Brain microvascular endothelial cell (primary cell): ENCODE measurements around the gene PPFIA1.

Experiments used
- DNase-seq: peaks from one replicate; pipeline ENCODE4 v3.0.0-alpha.2; 2020
- H3K27ac ChIP-seq: fragments of 250-450 bp; sonication (Bioruptor Pico); 2 replicates; pipeline ENCODE4 v1.5.1; 2020; ENCODE audit warnings: mild to moderate bottlenecking, moderate library complexity
- H3K27me3 ChIP-seq: fragments of 250-450 bp; sonication (Bioruptor Pico); replicated peaks from 2 replicates; pipeline ENCODE4 v1.5.1; 2020; ENCODE audit warnings: mild to moderate bottlenecking
- H3K36me3 ChIP-seq: fragments of 250-450 bp; sonication (Bioruptor Pico); replicated peaks from 2 replicates; pipeline ENCODE4 v1.5.1; 2020; ENCODE audit warnings: mild to moderate bottlenecking
- H3K4me3 ChIP-seq: 2 replicates; pipeline ENCODE4 v1.5.1; 2011; ENCODE audit warnings: low read depth, mild to moderate bottlenecking, control low read depth, low read length, moderate library complexity
- in situ Hi-C: cut with HindIII; loops from 2 replicates; pipeline ENCODE4 v1.10.0; 2017; ENCODE audit warnings: low sequenced_read_pairs, low pct_ligation_motif_present
- TF ChIP-seq, protein P1 (sequence below): IDR thresholded peaks from 2 replicates; pipeline ENCODE4 v1.5.1; 2011; ENCODE audit warnings: low read depth, mild to moderate bottlenecking, moderate library complexity, low read length, control low read depth, inconsistent platforms; ENCODE audit errors: missing control alignments

PPFIA1 gene

DNA sequence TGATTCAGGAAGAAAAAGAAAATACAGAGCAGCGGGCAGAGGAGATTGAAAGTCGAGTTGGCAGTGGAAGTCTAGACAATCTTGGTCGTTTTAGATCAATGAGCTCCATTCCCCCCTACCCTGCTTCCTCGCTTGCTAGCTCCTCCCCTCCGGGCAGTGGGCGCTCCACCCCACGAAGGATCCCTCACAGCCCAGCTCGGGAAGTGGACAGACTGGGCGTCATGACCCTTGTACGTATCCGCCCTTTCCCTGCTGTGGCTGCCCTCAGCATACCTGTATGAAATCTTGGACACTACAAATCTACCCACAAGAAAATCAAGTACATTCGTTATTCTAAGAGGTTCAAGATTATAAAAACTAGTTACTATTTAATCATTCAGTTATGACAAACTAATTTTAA is 77.7 kb downstream of the PPFIA1 start:
- TF ChIP-seq, protein P1, sequence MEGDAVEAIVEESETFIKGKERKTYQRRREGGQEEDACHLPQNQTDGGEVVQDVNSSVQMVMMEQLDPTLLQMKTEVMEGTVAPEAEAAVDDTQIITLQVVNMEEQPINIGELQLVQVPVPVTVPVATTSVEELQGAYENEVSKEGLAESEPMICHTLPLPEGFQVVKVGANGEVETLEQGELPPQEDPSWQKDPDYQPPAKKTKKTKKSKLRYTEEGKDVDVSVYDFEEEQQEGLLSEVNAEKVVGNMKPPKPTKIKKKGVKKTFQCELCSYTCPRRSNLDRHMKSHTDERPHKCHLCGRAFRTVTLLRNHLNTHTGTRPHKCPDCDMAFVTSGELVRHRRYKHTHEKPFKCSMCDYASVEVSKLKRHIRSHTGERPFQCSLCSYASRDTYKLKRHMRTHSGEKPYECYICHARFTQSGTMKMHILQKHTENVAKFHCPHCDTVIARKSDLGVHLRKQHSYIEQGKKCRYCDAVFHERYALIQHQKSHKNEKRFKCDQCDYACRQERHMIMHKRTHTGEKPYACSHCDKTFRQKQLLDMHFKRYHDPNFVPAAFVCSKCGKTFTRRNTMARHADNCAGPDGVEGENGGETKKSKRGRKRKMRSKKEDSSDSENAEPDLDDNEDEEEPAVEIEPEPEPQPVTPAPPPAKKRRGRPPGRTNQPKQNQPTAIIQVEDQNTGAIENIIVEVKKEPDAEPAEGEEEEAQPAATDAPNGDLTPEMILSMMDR = no peak
- Histone ChIP-seq H3K4me3 (no peak overlapping the region), H3K27me3 (no peaks in the 10 kb centered on the region), H3K27ac (no peak overlapping the region), H3K36me3 (peaks cover 39% of the 10 kb centered on the region)
- DNase-seq = no peak
- in situ Hi-C loops = no loop called here

GRCh38 chr11:70348608-70349007 is 78.1 kb downstream of the PPFIA1 start:
- in situ Hi-C loops = no loop called here
- Histone ChIP-seq H3K4me3 (no peak overlapping the region), H3K27ac (no peak overlapping the region), H3K36me3 (peaks cover 37% of the 10 kb centered on the region), H3K27me3 (no peaks in the 10 kb centered on the region)
- no peak for DNase-seq
- TF ChIP-seq, protein P1 = no peak

- DNase-seq = no peak
- no peaks in the 10 kb centered on the region for H3K27me3 ChIP-seq
- no peak overlapping the region for H3K4me3 ChIP-seq
- H3K36me3 ChIP-seq = peaks cover 43% of the 10 kb centered on the region
- H3K27ac ChIP-seq = no peak overlapping the region
- TF ChIP-seq, protein P1 = no peak
- in situ Hi-C loops = no loop called here
Measured at GRCh38 chr11:70351646-70352045, 81.2 kb downstream of the PPFIA1 start.

GRCh38 chr11:70352100-70352499 is 81.6 kb downstream of the PPFIA1 start:
- in situ Hi-C loops = no loop called here
- Histone ChIP-seq H3K36me3 (peaks cover 47% of the 10 kb centered on the region), H3K27me3 (no peaks in the 10 kb centered on the region), H3K4me3 (no peak overlapping the region), H3K27ac (no peak overlapping the region)
- TF ChIP-seq, protein P1 = no peak
- DNase-seq = no peak

GRCh38 chr11:70352601-70353000 is 82.1 kb downstream of the PPFIA1 start:
- TF ChIP-seq, protein P1 = no peak
- Histone ChIP-seq H3K27ac (no peak overlapping the region), H3K36me3 (peaks cover 47% of the 10 kb centered on the region), H3K4me3 (no peak overlapping the region), H3K27me3 (no peaks in the 10 kb centered on the region)
- in situ Hi-C loops = no loop called here
- DNase-seq = no peak

DNA sequence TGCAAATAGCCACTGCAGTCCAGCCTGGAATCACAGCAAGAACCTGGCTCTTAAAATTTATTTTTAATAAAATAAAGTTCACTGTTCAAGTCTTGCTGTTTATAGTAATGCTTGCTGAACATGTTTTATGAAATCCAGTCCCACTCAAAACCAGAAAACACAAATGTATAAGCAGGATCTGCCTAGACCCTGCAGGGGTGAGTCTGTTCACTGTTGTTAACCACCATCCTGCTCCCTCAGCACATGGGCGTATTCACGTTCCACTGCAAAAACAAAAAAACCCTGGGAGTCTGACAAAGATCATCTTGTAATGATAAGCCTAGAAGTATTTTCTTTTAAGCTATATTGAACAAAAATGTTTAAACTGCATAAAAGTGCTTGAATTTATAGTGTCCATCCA is 82.8 kb downstream of the PPFIA1 start:
- H3K27me3 ChIP-seq = no peaks in the 10 kb centered on the region
- H3K27ac ChIP-seq = no peak overlapping the region
- H3K4me3 ChIP-seq = no peak overlapping the region
- in situ Hi-C loops = no loop called here
- no peak for DNase-seq
- TF ChIP-seq, protein P1 = no peak
- peaks cover 49% of the 10 kb centered on the region for H3K36me3 ChIP-seq
